GM21528 (cell line): ENCODE measurements around the gene GPR143.

Source experiments
- ATAC-seq: cut with Tn5 transposase; IDR thresholded peaks from one replicate; pipeline ENCODE4 v1.9.1; 2021; ENCODE audit warnings: mild to moderate bottlenecking, moderate library complexity; ENCODE audit not compliant: unreplicated experiment, low FRiP score

Gene GPR143

DNA sequence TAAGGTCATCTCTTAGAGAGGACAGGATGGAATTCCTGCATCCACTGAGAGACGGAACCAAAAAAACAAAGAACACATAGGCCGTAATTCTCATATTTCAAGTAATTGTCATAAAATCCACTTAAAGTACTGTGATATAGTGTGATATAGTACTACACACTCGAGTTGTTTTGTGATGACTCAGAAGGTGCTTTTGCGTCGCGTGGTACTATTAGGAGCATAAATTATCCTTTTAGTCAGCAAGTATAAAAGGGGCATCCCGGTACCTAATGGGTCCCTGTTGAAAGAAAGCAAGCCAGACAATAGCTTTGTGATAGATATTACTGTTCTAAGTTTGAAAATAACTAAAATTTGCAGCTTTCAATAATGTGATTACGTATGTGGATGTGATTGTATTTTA is 55.3 kb downstream of the GPR143 start:
- ATAC-seq = no peak

DNA sequence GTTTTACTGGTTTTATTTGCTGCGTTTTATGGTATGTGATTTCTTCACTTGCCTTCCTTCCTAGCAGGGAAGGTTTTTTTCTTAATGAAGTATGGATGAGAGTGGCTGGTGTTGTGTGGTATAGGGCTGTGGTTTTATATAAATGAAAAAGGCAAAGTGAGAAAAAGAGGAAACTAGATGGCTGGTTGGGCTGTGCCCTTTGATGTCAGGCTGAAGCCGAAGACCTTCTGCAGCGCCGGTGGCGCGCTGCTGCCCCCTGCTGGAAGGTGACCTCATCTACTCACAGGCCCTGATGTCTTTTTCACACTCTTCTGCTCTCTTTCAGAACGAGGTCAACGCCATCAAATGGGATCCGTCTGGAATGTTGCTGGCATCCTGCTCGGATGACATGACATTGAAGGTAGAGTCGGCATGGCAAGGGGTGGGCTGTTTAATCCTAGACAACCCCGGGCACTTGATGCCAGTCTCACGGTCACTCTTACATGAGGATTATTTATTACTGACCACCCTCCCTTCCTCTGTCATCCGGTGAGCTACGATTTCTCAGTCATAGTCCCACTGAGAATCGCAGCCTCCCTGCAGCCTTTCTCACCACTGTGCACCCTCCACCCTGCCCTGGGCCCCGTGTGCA is 56.6 kb downstream of the GPR143 start:
- ATAC-seq = peak; percentile 86

DNA sequence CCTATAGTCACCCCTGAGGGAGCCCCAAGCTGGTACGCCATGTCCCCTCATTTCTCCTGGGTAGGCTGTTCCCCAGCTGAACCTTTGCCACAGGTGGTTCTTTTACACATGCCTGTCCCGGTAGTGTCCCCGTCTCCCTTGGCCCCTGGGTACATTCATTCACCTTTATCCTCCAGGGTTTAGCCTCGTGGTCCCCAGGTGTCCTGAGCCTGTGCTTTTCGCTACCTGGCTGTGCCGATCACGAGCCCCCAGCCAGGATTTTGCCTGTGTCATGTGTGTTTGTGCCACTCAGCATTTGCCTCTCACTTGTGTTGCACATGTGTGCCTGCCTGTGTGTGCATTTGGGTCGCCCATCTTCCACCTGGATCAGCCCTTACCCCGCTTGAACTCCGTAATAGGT is 57.6 kb downstream of the GPR143 start:
- no peak for ATAC-seq

GRCh38 chrX:9707306-9708033 is 58.2 kb downstream of the GPR143 start:
- ATAC-seq = no peak

DNA sequence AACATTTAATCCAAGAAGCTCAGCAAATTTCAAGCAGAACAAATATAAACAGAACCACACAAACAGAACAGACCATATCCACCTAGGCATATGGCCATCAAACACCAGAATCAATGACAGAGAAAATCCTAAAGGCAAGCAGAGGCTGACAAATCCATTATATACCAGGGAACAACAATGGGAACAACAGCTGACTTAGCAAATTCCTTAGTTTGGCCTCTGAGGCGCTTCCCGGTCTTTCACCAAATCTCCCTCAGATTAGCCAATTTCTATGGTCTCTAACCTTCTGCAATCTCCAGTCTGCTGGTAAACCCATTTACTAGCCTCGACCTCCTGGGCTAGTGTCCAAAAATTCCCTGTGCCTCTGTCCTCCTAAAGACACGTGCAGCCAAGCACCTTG is 59.2 kb downstream of the GPR143 start:
- ATAC-seq = no peak

- ATAC-seq = no peak
Observed at GRCh38 chrX:9704876-9705465, 60.7 kb downstream of the GPR143 start.

DNA sequence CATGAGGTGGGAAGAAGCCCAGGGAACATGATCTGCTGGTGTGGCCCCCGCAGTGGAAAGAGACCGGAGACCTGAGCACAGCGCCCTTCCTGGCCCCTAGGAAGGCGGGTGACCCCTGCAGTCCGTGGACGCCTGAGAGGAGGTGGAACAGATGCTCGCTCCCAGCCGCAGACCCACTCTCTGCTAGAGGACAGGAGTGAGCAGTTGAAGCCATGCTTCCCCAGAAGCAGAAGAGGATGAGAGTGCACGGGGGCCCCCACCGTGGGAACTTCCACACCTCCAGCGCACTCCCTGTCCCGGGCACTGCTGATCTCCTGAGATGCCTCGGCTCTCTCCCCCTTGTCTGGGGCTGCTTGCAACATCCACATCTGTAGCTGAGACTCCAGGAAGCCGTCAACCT is 62.2 kb downstream of the GPR143 start:
- no peak for ATAC-seq

DNA sequence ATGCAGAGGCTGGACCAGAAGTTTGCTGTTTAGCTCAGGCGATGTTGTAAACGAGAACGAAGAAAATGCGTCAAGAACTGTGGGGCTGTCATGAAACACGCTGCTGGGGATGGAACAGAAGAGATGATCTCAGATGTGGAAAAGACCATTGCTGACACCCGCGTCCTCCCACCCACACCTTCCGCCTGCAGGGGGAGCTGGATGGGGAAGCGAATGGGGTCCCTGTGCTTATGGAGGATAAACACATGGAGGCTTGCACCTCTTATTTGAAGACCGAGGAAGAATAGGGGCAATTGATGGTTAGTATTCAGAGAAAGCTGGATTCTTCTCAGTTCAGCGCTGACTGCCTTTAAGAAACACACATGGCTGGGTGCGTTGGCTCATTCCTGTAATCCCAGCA is 63.9 kb downstream of the GPR143 start:
- ATAC-seq = no peak

DNA sequence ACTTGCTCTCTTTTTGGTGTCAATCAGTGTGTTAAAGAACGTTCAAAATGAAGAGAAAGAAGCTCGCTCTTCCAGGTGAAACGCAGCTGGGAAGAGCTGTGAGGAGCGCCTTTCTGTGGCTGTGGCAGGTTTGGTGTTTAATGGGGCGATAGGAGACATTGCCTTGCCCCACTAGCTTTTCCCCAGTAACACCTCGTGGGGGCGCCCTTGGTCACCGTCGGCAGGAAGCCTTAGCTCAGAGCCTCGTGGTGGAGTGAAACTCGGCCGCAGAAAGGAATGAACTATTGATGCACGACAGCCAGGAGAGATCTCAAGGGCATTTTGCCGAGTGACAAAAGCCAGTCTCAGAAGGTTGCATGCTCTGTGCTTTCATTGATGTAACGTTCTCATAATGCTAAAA is 65.1 kb downstream of the GPR143 start:
- no peak for ATAC-seq

- no peak for ATAC-seq
Observed at GRCh38 chrX:9698576-9698975, 67.1 kb downstream of the GPR143 start.

DNA sequence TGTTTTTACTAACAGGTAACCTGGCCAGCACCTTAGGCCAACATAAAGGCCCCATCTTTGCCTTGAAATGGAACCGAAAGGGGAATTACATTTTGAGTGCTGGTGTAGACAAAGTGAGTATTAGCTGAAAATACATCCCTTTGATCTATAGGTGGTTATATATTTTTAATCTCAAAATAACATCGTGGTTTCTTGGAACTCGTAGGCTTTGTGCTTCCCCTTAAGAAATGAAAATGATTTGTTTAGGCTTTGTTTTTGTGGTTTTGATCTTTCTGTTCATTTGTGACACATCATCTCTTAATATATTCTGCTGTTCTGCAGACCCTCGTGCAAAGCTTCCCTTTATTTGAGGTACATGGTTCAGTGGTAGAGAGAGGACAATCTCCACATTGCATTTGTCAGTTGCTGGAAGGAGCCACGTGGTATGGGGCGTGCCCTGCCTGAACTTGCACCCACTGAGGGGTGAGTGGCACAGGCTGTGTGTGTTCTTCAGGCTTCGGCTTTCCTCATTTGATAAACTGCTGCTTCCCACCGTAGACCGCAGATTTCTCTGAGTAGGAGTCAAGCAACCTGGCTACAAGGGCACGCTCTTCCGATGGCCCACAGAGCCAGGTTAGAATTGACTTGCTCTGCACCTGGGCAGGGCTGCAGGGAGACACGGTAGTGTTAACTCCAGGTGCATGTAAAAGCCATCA is 72.2 kb downstream of the GPR143 start:
- no peak for ATAC-seq

GRCh38 chrX:9690046-9690445 is 75.6 kb downstream of the GPR143 start:
- ATAC-seq = no peak

- no peak for ATAC-seq
Observed at GRCh38 chrX:9688833-9689232, 76.8 kb downstream of the GPR143 start.

DNA sequence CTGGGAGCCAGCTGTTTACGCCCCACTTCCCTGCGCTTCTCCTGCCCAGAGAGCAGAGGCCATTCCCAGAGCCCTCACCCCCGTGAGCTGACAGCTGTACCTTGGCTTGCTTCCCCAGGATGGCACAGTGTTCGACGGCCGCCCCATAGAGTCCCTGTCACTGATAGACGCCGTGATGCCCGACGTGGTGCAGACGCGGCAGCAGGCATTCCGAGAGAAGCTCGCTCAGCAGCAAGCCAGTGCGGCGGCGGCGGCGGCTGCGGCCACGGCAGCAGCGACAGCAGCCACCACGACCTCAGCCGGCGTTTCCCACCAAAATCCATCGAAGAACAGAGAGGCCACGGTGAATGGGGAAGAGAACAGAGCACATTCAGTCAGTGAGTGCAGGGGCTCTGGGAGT is 77.7 kb downstream of the GPR143 start:
- no peak for ATAC-seq

- no peak for ATAC-seq
Observed at GRCh38 chrX:9683350-9683749, 82.3 kb downstream of the GPR143 start.

DNA sequence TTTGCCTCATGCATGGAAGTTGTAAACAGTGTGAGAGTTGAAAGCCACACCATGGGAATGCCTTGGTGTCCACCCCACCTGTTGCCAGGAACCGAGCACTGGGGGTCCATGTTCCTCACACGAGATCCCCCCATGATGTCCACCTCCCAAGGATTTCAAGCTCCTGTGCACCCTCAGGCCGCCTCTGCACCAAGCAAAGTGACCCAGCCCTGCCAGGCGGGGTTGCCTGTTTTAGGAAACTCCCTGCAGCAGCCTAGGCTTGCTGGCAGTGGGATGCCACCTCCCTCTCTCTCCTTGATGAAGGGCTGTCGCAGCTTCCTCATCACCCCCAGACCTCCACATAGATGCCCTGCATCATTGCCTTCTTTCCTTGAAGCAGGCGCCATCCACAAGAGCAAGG is 82.8 kb downstream of the GPR143 start:
- ATAC-seq = no peak

DNA sequence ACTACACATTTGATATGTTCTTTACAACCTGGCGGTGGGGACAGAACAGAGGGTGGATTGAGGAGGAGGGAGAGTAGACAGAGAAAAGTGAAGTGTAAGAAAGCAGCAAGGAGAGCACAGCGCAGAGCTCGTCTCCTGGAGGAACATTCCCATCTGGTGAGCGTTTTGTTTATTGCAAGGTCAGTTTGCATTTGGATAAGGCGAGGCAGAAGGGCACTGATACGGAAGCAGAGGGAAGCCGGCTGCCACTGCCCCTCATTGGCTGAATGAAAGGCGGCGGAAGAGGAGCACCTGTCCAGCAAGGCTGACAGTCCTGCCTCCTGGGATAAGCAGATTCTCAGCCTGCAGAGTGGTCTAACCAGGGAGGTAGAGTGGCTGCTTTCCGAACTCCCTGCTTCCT is 83.2 kb downstream of the GPR143 start:
- no peak for ATAC-seq

DNA sequence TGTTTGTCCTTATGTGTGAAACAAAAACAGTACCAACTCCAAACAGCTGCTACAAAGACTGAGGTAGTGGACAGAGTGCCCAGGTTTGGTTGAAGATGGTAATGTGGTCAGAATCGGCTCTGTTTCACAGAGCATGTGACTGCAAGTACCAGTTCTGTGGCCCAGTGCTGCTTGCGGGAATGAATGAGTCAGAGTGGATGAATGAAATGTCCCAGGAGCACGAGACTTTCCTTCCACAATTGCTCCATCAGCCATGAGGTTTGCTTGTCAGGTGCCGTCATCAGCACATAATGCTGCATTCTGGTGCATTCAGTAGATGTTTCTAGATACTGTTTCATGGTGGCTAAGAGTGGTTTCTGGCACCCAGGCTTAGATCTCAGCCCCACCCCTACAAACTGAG is 84.2 kb downstream of the GPR143 start:
- ATAC-seq = no peak

GRCh38 chrX:9681011-9681410 is 84.6 kb downstream of the GPR143 start:
- no peak for ATAC-seq

- ATAC-seq = no peak
Observed at GRCh38 chrX:9678215-9678965, 87.3 kb downstream of the GPR143 start.
